GM19328 (cell line): ENCODE data around the gene SYNPO2L.
"Not testable (repeated sequence)": the region's sequence is repeated elsewhere in the genome, so short reads cannot be mapped to it uniquely, and the experiment has no call there.

Experiments used
- ATAC-seq: cut with Tn5 transposase; IDR thresholded peaks from one replicate; pipeline ENCODE4 v1.9.1; 2021; ENCODE audit warnings: mild to moderate bottlenecking, moderate library complexity; ENCODE audit not compliant: unreplicated experiment

SYNPO2L gene

GRCh38 chr10:73655990-73656298 is at the start of gene SYNPO2L:
SYNPO2L (minus strand) TSS chr10:73656029; CDS start chr10:73655922, 107 bp downstream.
- ATAC-seq = no peak

GRCh38 chr10:73703924-73704323 is 48.1 kb upstream of the SYNPO2L start:
- ATAC-seq = not testable (repeated sequence)

GRCh38 chr10:73698819-73699218 is 43.0 kb upstream of the SYNPO2L start:
- ATAC-seq = not testable (repeated sequence)

- ATAC-seq = not testable (repeated sequence)
These were observed 41.9 kb upstream of the SYNPO2L start, which contains the start of gene AGAP5 for GRCh38 chr10:73697675-73698159. AGAP5 (minus strand) TSS chr10:73698109; CDS start chr10:73697755, 354 bp downstream.

- ATAC-seq = not testable (repeated sequence)
These were observed 39.5 kb upstream of the SYNPO2L start for GRCh38 chr10:73695302-73695701.

- ATAC-seq = not testable (repeated sequence)
These were observed 34.9 kb upstream of the SYNPO2L start for GRCh38 chr10:73690755-73691154.

- ATAC-seq = not testable (repeated sequence)
These were observed 33.8 kb upstream of the SYNPO2L start for GRCh38 chr10:73689596-73689995.

GRCh38 chr10:73687641-73688040 is 31.8 kb upstream of the SYNPO2L start:
- not testable (repeated sequence) for ATAC-seq

- ATAC-seq = not testable (repeated sequence)
These were observed 18.7 kb upstream of the SYNPO2L start for GRCh38 chr10:73674546-73674945.

GRCh38 chr10:73668378-73668777 is 12.5 kb upstream of the SYNPO2L start:
- ATAC-seq = not testable (repeated sequence)

- not testable (repeated sequence) for ATAC-seq
These were observed 10.5 kb upstream of the SYNPO2L start for GRCh38 chr10:73666153-73666809.

GRCh38 chr10:73665581-73665980 is 9.8 kb upstream of the SYNPO2L start:
- ATAC-seq = not testable (repeated sequence)

GRCh38 chr10:73664156-73665040 is 8.6 kb upstream of the SYNPO2L start:
- not testable (repeated sequence) for ATAC-seq

GRCh38 chr10:73663621-73664020 is 7.8 kb upstream of the SYNPO2L start:
- ATAC-seq = not testable (repeated sequence)

- ATAC-seq = not testable (repeated sequence)
These were observed 6.9 kb upstream of the SYNPO2L start for GRCh38 chr10:73662705-73663104.

- no peak for ATAC-seq
These were observed 406 bp downstream of the SYNPO2L start for GRCh38 chr10:73655257-73655989.

- ATAC-seq = no peak
These were observed 2.1 kb downstream of the SYNPO2L start for GRCh38 chr10:73653701-73654100.

- ATAC-seq = no peak
These were observed 2.6 kb downstream of the SYNPO2L start for GRCh38 chr10:73653195-73653594.

- ATAC-seq = no peak
These were observed 5.1 kb downstream of the SYNPO2L start for GRCh38 chr10:73650537-73651331.

GRCh38 chr10:73649876-73650536 is 5.8 kb downstream of the SYNPO2L start:
- no peak for ATAC-seq
